Panc1 (cell line): ENCODE measurements around the gene ATP1B3.

ENCODE experiments used
- POLR2AphosphoS5 ChIP-seq: IDR thresholded peaks from 2 replicates; pipeline ENCODE4 v1.6.1; 2012; ENCODE audit warnings: mild to moderate bottlenecking, low read depth, low read length, moderate library complexity
- SIN3A ChIP-seq: IDR thresholded peaks from 2 replicates; pipeline ENCODE4 v1.6.1; 2012; ENCODE audit warnings: low read depth, mild to moderate bottlenecking, low read length, moderate library complexity, borderline replicate concordance; ENCODE audit not compliant: insufficient read depth
- TF ChIP-seq, protein P1 (sequence below): fragments of 450-650 bp; IDR thresholded peaks from 2 replicates; pipeline ENCODE4 v1.5.1; 2017; ENCODE audit warnings: mild to moderate bottlenecking

DNA sequence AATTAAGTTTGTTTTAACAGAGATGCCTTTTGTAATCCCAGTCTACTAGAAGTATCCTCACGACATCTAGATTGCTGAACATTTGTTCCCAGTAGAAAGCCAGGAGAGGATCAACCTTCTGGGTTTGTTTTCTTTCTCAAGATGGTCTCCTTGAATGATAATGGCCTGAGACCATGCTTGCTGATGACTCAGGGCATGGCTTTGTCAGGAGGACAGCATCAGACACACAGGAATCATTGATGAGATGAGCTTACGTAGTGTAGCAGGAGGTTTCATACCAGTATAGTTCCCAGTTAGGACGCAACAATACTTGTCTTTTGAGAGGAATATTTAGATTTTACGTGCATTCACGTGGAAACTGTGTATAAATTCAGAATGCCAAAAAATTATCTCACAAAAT lies 38.6 kb downstream of the ATP1B3 start:
- TF ChIP-seq, protein P1, sequence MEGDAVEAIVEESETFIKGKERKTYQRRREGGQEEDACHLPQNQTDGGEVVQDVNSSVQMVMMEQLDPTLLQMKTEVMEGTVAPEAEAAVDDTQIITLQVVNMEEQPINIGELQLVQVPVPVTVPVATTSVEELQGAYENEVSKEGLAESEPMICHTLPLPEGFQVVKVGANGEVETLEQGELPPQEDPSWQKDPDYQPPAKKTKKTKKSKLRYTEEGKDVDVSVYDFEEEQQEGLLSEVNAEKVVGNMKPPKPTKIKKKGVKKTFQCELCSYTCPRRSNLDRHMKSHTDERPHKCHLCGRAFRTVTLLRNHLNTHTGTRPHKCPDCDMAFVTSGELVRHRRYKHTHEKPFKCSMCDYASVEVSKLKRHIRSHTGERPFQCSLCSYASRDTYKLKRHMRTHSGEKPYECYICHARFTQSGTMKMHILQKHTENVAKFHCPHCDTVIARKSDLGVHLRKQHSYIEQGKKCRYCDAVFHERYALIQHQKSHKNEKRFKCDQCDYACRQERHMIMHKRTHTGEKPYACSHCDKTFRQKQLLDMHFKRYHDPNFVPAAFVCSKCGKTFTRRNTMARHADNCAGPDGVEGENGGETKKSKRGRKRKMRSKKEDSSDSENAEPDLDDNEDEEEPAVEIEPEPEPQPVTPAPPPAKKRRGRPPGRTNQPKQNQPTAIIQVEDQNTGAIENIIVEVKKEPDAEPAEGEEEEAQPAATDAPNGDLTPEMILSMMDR: no peak
- TF ChIP-seq POLR2AphosphoS5 (no peak), SIN3A (no peak)
